Measurements from ENCODE around the gene CACHD1. TPM values are rescaled to one million over a fixed set of nuclear protein-coding genes. Genes with fewer than 3 reads are reported as not detected.
A peak's percentile ranks its signal among the peaks of the same experiment; 100 is the strongest.

Gene CACHD1
- total and polyA plus RNA-seq, 2 donors (not counting 1 experiment from before 2014, with no cell fraction given), result 2.9 to 5.4 TPM

- H2AFZ ChIP-seq (ENCODE audit: low read length), result no peak overlapping the region
- H3K9ac ChIP-seq (ENCODE audit: insufficient read depth, low read length), result no peak overlapping the region
- no peak overlapping the region for H3K4me2 ChIP-seq (ENCODE audit: extremely low read depth, insufficient read depth, low read length)
- no peaks in the 10 kb centered on the region for H3K79me2 ChIP-seq (ENCODE audit: control insufficient read depth, insufficient read depth, low read length)
- no peaks in the 10 kb centered on the region for H3K36me3 ChIP-seq (ENCODE audit: control insufficient read depth, insufficient read depth, low read length)
- peaks cover 2% of the 10 kb centered on the region for H3K4me1 ChIP-seq (ENCODE audit: control insufficient read depth, extremely low read depth, insufficient read depth, low read length)
- no peaks in the 10 kb centered on the region for H3K9me3 ChIP-seq (ENCODE audit: control insufficient read depth, insufficient read depth, low read depth, low read length)
- no peak overlapping the region for H3K27ac ChIP-seq (ENCODE audit: insufficient read depth, low read length)
- TF ChIP-seq, protein P1, sequence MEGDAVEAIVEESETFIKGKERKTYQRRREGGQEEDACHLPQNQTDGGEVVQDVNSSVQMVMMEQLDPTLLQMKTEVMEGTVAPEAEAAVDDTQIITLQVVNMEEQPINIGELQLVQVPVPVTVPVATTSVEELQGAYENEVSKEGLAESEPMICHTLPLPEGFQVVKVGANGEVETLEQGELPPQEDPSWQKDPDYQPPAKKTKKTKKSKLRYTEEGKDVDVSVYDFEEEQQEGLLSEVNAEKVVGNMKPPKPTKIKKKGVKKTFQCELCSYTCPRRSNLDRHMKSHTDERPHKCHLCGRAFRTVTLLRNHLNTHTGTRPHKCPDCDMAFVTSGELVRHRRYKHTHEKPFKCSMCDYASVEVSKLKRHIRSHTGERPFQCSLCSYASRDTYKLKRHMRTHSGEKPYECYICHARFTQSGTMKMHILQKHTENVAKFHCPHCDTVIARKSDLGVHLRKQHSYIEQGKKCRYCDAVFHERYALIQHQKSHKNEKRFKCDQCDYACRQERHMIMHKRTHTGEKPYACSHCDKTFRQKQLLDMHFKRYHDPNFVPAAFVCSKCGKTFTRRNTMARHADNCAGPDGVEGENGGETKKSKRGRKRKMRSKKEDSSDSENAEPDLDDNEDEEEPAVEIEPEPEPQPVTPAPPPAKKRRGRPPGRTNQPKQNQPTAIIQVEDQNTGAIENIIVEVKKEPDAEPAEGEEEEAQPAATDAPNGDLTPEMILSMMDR (conservative IDR thresholded peaks at IDR 0.05 in 1 of 2, IDR thresholded peaks at IDR 0.05 in 1 of 2; ENCODE audit: low read depth in 1 of 2, low read length in 2 of 2), result no peak
- no peak for TF ChIP-seq EZH2 (IDR thresholded peaks at IDR 0.05; ENCODE audit: low read length, missing control alignments)
- DNase-seq (ENCODE audit: low read depth in 2 of 2), result peak; percentile 6 to 95
- H3K27me3 ChIP-seq (ENCODE audit: control insufficient read depth, insufficient read depth, low read length), result no peaks in the 10 kb centered on the region
- no peak overlapping the region for H3K4me3 ChIP-seq (replicated peaks in 1 of 4; ENCODE audit: control extremely low read depth in 1 of 4, insufficient read depth in 1 of 4, low read depth in 3 of 4, low read length in 4 of 4)
- H4K20me1 ChIP-seq (ENCODE audit: control insufficient read depth, extremely low read depth, insufficient read depth, low read length), result no peaks in the 10 kb centered on the region
These were observed 153.8 kb downstream of the CACHD1 start for GRCh38 chr1:64623750-64624191.

- no peak overlapping the region for H3K27ac ChIP-seq (ENCODE audit: insufficient read depth, low read length)
- DNase-seq (ENCODE audit: low read depth in 2 of 2), result peak; percentile 57 to 88
- peaks cover 2% of the 10 kb centered on the region for H3K4me1 ChIP-seq (ENCODE audit: control insufficient read depth, extremely low read depth, insufficient read depth, low read length)
- H3K27me3 ChIP-seq (ENCODE audit: control insufficient read depth, insufficient read depth, low read length), result no peaks in the 10 kb centered on the region
- H3K4me3 ChIP-seq (replicated peaks in 1 of 4; ENCODE audit: control extremely low read depth in 1 of 4, insufficient read depth in 1 of 4, low read depth in 3 of 4, low read length in 4 of 4), result no peak overlapping the region
- no peak overlapping the region for H3K9ac ChIP-seq (ENCODE audit: insufficient read depth, low read length)
- H3K9me3 ChIP-seq (ENCODE audit: control insufficient read depth, insufficient read depth, low read depth, low read length), result no peaks in the 10 kb centered on the region
- TF ChIP-seq EZH2 (IDR thresholded peaks at IDR 0.05; ENCODE audit: low read length, missing control alignments), result no peak
- TF ChIP-seq, protein P1 (conservative IDR thresholded peaks at IDR 0.05 in 1 of 2, IDR thresholded peaks at IDR 0.05 in 1 of 2; ENCODE audit: low read depth in 1 of 2, low read length in 2 of 2), result no peak
- no peaks in the 10 kb centered on the region for H3K79me2 ChIP-seq (ENCODE audit: control insufficient read depth, insufficient read depth, low read length)
- H2AFZ ChIP-seq (ENCODE audit: low read length), result no peak overlapping the region
- no peaks in the 10 kb centered on the region for H4K20me1 ChIP-seq (ENCODE audit: control insufficient read depth, extremely low read depth, insufficient read depth, low read length)
- H3K4me2 ChIP-seq (ENCODE audit: extremely low read depth, insufficient read depth, low read length), result no peak overlapping the region
- H3K36me3 ChIP-seq (ENCODE audit: control insufficient read depth, insufficient read depth, low read length), result no peaks in the 10 kb centered on the region
These were observed 154.3 kb downstream of the CACHD1 start for GRCh38 chr1:64624218-64624713.

DNA sequence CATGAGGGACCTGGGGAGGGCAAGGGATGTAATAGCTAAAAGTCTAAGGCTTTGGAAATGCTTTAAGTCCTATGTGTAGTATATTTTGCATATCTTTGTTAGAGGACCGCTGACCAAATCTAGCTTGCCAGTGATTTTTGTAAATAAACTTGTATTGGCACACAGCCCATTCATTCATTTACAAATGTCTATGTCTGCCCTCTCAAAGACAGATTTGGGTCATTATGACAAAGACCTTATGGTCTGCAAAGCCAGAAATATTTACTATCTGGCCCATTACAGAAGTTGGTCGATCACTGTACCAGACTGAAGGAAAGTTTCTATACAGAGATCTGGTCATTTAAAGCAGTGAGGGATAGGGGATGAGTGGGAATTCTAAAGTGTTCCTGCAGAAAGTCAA is 154.9 kb downstream of the CACHD1 start:
- H3K36me3 ChIP-seq (ENCODE audit: control insufficient read depth, insufficient read depth, low read length), result no peaks in the 10 kb centered on the region
- peaks cover 2% of the 10 kb centered on the region for H3K4me1 ChIP-seq (ENCODE audit: control insufficient read depth, extremely low read depth, insufficient read depth, low read length)
- H3K4me2 ChIP-seq (ENCODE audit: extremely low read depth, insufficient read depth, low read length), result no peak overlapping the region
- no peak overlapping the region for H3K9ac ChIP-seq (ENCODE audit: insufficient read depth, low read length)
- H3K27ac ChIP-seq (ENCODE audit: insufficient read depth, low read length), result no peak overlapping the region
- H3K79me2 ChIP-seq (ENCODE audit: control insufficient read depth, insufficient read depth, low read length), result no peaks in the 10 kb centered on the region
- H4K20me1 ChIP-seq (ENCODE audit: control insufficient read depth, extremely low read depth, insufficient read depth, low read length), result no peaks in the 10 kb centered on the region
- H3K9me3 ChIP-seq (ENCODE audit: control insufficient read depth, insufficient read depth, low read depth, low read length), result no peaks in the 10 kb centered on the region
- DNase-seq (ENCODE audit: low read depth in 2 of 2), result peak in 1 of 2 donors; percentile 43
- no peaks in the 10 kb centered on the region for H3K27me3 ChIP-seq (ENCODE audit: control insufficient read depth, insufficient read depth, low read length)
- TF ChIP-seq EZH2 (IDR thresholded peaks at IDR 0.05; ENCODE audit: low read length, missing control alignments), result no peak
- TF ChIP-seq, protein P1 (conservative IDR thresholded peaks at IDR 0.05 in 1 of 2, IDR thresholded peaks at IDR 0.05 in 1 of 2; ENCODE audit: low read depth in 1 of 2, low read length in 2 of 2), result no peak
- H2AFZ ChIP-seq (ENCODE audit: low read length), result no peak overlapping the region
- H3K4me3 ChIP-seq (replicated peaks in 1 of 4; ENCODE audit: control extremely low read depth in 1 of 4, insufficient read depth in 1 of 4, low read depth in 3 of 4, low read length in 4 of 4), result no peak overlapping the region
